DMS 273 treated with DMSO at 0.1 percent for 48 hours (cell line): ENCODE measurements around the gene ME3.
"Not testable (repeated sequence)": the region's sequence is repeated elsewhere in the genome, so short reads cannot be mapped to it uniquely, and the experiment has no call there.

Experiments
- DNase-seq: peaks from one replicate; lab custom pipeline; 2025; lab: John Stamatoyannopoulos, UW

Gene ME3

DNA sequence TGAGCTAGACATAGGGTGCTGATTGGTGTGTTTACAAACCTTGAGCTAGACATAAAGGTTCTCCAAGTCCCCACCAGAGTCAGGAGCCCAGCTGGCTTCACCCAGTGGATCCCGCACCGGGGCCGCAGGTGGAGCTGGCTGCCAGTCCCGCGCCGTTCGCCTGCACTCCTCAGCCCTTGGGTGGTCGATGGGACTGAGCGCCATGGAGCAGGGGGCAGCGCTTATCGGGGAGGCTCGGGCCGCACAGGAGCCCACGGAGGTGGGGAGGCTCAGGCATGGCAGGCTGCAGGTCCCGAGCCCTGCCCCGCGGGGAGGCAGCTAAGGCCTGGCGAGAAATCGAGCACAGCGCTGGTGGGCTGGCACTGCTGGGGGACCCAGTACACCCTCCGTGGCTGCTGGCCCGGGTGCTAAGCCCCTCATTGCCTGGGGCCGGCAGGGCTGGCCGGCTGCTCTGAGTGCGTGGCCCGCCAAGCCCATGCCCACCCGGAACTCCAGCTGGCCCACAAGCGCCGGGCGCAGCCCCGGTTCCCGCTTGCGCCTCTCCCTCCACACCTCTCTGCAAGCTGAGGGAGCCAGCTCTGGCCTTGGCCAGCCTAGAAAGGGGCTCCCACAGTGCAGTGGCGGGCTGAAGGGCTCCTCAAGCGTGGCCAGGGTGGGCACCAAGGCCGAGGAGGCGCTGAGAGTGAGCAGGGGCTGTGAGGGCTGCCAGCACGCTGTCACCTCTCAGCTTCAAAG is 238.9 kb downstream of the ME3 start:
- DNase-seq, result not testable (repeated sequence)

DNA sequence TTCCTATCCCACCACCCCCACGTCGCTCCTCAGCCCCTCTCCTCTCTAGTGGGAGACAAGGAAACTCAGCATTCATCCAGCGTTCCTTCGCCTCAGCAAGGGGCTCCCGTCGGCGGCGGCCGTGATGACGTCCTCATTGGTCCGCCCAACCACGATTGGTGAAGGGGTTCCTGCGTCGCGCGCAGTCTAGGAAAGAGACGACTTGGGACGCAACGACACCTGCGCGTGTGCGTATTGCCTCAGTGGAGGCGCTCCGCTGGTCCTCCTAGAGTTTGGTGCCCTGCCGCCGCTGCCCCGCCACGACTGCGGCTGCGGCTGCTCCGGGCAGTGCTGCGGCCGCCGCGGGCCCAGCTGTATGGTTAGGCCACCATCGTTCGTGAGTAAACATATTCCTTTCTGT is 241.2 kb downstream of the ME3 start:
- no peak for DNase-seq

DNA sequence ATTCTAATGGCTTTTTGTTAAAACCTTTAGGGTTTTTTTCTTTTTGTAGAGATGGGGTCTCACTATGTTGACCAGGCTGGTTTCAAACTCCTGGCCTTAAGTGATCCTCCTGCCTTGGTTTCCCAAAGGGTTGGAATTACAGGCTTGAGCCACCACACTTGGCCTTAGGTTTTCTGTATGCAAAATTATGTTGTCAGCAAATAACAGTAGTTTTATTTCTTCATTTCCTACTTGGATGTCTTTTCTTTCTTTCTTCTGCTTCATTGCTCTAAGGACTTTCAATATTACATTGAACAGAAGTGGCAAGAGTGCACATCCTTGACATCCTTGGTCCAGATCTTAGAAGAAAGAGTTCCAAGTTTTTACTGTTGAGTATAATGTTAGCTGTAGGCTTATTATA is 245.0 kb downstream of the ME3 start:
- no peak for DNase-seq

DNA sequence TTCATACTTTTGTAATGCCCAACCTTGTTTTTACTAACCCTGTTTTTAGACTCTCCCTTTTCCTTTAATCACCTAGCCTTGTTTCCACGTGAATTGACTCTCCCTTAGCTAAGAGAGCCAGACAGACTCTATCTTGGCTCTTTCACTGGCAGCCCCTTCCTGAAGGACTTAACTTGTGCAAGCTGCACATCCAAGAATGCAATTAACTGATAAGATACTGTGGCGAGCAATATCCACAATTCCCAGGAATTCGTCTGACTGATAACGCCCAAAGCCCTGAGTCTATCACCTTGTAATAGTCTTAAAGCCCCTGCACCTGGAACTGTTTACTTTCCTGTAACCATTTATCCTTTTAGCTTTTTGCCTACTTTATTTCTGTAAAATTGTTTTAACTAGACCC is 248.9 kb downstream of the ME3 start:
- not testable (repeated sequence) for DNase-seq

DNA sequence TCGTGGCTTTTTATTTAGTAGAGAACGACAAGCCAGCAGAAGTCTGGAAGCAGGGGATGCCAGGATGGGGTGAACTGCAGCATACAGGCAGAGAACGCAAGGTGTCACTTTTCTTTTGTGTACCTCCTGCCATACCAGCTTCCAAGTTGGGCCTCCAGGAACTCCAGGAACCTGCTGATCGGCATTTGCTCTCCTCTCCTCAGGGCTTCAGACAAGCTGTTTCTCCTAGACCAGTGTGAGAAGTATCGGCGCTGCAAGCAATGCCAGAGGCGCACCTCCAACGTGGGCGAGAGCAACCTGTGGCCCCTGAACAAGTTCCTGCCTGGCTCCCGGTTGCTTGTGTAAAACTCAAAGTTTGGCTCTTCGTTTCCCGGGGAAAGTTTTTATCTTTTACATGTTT is 250.0 kb downstream of the ME3 start:
- DNase-seq, result no peak

DNA sequence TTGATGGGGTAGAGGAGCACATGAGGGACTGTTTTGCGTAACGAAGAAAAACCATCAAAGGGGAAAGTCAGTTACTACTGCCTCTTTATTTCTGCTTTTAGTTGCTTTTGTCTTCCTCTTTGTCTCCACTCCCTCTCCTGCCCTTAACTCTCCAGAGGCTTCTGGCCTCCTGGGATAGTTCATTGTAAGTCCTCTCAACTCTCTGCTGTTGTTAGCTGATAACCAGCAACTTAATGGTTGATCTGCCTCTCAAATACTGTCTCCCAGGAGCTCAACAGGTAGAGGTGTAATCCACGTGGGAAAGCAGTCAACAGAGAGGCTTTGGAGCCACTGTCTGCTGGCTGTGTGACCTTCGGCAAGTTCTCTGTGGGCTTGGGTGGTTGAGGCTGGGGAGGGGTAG is 250.5 kb downstream of the ME3 start:
- DNase-seq, result no peak

DNA sequence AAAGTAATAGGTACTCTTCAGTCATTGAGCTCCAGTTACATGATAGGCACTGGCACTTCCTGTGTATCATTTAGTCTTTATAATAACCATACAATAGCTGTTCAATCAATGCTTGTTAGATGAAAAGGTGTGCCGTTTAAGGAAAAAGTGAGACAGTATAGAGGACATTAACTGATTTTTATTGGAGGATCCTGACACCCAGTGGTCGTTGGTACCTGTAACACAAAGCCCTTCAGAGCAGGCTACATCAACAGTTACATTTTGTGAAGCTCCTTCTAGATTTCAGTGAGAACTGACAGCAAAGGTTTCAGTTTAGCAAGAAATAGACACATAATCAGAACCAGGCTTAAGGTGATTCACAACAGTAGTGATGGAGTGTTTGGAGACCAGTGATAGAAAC is 253.5 kb downstream of the ME3 start:
- DNase-seq, result no peak

DNA sequence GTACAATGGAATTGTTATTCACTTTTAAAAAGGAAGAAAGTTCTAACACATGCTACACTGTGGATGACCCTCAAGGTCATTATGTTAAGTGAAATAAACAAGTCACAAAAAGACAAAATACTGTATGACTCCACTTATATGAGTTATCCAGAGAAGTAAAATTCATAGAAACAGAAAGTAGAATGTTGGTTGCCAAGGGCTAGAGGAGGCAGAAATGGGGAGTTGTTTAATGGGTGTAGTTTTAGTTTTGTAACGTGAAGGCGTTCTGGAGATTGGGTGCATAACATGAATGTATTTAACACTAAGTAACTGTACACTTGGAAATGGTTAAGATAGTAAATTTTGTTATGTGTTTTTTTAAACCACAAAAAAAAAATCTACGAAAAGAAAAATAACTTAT is 253.9 kb downstream of the ME3 start:
- DNase-seq, result no peak

DNA sequence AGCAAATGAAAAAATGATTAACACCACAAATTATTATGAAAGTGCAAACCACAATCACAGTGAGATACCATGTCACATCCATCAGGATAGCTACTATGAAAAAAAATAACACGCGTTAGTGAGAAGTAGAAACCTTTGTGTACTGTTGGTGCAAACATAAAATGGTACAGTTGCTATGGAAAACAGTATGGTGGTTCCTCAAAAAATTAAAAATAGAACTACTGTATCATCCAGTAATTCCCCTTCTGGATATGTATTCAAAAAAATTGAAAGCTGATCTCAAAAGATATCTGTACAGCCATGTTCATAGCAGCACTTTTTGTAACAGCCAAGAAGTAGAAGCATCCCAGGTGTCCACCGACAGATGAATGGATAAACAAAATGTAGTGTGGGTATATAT is 254.3 kb downstream of the ME3 start:
- DNase-seq, result no peak

DNA sequence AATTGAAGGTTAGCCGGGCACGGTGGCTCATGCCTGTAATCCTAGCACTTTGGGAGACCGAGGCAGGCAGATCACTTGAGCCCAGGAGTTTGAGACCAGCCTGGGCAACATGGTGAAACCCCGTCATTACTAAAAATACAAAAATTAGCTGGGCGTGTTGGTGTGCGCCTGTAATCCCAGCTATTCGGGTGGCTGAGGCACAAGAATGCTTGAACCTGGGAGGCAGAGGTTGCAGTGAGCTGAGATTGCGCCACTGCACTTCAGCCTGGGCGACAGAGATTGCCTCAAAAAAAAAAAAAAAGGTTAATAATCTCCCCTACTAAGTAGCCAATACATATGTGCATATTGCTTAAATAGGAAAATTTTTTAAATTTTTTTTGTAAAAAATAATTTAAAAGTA is 255.5 kb downstream of the ME3 start:
- not testable (repeated sequence) for DNase-seq

DNA sequence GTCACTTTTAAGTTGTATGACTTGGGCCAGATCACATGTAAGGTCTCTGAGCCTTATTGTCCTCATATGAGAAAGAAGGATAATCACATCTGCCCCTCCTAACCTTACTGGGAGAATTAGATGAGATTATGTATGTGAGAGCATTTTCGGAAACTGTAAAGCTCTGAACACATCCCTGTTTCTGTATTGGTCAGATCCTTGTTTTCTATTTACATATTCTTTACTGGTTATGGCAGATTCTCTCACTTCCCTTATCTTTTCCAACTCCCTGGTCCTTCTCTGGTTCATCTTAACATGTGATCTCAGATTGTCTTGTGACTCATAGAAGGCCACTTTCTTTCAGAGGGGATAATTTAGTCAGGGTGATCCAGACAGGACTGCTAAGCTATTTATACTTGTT is 255.9 kb downstream of the ME3 start:
- no peak for DNase-seq

DNA sequence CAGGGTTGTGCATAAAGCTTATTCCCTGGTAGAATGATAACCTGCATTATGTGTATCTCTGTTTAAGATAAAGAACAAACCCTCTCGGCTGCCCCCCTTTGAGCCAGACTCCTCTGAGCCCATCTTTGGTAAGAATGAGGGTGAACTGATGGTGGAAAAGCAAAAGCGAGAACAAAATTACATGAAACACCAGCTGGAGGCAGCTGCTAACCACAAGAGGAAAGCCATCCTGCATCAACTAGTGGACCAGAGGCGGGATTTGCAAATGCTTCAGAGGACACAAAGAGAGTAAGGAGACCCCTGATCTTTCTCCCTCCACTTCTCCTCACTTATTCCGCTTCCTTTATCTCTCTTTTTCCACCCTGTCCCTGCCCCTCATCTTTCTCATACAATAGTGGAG is 257.4 kb downstream of the ME3 start:
- DNase-seq, result no peak

DNA sequence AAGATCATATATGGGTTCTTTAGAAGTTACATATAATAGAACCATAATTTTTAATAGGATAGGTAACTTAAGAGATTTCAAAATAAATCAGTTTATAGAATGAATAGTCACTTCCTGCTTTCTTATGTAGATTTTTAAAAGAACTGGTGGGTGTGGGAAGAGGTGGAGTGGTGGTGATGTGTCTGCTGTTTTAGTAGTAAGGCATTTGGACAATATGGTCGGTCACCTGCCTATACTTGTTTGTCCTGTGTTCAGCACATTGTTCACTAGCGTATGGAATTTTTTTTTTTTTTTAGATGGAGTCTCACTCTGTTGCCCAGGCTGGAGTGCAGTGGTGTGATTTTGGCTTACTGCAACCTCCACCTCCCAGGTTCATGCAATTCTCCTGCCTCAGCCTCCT is 258.4 kb downstream of the ME3 start:
- no peak for DNase-seq

DNA sequence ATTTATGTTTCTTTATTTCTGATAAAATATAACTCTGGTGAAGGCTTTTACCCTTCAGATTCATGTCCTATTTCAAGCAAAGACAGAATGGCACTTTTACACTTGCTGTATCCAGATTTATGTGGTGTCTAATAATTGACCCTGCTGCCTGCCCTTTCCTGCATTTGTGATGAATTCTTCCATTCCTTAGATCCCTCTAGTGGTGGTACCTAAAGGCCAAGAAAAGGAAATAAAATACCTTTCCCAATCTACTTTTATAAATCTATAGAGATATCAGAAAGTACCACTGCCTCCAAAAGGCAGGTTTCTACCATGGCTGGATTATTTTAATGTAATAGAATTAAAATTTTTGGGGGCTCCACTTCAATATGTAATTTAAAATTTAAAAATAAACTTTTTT is 263.6 kb downstream of the ME3 start:
- no peak for DNase-seq

DNA sequence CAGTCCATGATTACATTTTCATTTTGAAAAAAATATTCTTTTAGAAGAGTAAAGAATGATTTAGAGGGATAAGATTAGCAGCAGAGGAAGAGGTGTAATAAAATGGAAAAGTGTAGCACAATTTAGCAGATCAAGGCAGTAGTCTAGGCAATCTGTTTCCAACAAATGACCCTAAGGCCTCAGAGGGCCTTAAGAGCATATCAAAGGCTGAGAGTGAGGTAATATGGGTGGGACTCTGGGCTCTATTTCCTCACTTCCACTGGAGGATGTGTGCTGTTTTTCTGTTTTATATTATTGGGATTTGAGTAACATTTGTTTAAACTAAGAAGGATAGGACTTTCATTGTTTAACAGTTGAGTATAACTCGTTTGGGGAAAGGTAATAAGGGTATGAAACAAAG is 269.0 kb downstream of the ME3 start:
- DNase-seq, result no peak

DNA sequence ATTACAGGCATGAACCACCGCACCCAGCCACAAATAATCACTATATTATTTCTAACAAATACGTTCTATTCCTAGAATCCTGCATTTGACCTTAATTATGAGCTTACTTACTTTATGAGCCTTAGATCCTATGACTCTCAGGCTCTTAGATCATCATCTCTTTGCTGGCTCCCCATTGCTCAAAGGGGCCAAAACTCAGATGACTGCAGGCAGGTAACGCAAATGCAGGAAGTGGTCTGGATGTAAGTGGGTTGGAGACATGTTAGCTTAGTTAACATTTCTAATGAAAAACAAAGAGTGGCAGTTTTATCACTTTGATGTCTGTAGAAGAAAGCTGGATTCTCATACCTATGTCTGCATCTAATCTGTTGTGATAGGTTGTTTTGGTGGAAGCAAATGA is 274.3 kb downstream of the ME3 start:
- no peak for DNase-seq

DNA sequence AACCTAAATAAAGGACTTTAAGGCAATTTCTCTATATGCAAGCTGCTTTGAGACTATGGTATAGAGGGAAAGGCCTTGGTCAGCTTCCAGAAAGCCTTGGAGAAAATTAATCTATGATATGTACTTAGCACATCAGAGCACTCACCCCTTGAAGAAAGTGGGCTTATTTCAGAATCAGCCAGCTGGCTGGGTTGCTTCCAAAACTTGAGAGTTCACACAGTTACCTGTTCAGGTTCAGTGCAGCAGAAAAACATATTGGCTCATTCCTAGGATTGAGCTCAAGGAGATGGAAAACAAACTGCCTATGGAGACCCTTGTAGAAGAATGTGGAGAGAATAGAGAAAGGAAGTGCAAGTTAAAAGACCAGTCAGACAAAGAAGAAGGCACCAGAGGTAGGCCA is 275.1 kb downstream of the ME3 start:
- DNase-seq, result no peak

DNA sequence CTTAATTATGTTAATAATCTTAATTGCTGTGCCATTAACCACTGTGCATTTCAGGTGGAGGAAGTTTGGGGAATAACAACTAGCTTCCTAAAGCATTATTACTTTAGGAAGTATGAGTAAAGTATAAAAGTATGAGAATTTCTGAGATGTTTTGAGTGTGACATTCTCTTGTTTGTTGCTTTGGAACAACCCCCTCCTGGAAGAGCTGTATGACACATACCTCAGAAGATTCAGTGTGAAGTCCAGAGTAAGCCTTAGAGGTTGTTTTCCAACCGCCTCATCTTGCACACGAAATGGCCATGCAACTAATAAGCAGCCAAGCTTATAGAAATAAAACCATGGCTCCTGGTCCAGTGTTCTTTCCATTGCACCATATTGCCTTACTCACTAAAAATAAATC is 276.0 kb downstream of the ME3 start:
- no peak for DNase-seq

DNA sequence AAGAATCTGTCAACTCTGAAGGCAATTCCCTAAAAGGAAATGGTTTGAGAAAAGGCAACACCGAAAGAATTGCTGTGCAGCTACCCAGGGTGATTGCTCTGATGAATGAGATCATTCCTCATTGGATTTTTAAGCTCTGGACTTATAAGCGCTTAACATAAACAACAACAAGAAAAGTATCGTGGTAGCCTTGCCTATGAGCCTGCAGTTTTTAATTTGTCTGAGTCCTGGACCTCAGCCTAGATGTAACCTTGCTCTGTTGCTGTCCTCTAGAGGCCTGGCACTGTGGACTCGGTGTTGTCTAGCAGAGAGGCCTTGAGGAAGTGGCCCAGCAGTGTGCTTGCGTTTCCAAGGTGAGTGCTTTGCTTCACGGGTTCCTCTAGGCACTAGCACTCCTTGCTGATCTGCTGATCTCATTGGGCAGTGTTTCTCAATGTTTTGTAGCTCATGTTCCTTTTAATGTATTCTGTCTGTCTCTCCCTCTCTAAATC is 277.3 kb downstream of the ME3 start:
- DNase-seq, result no peak
